ENCODE results near the gene GRIK2. TPM values are rescaled to one million over a fixed set of nuclear protein-coding genes. Genes with fewer than 3 reads are reported as not detected.
"Not testable (repeated sequence)": the region's sequence is repeated elsewhere in the genome, so short reads cannot be mapped to it uniquely, and the experiment has no call there.

GRIK2 gene
- total RNA-seq, 3 donors from 2014 or later (not counting 1 experiment from before 2014, with no cell fraction given): not detected

DNA sequence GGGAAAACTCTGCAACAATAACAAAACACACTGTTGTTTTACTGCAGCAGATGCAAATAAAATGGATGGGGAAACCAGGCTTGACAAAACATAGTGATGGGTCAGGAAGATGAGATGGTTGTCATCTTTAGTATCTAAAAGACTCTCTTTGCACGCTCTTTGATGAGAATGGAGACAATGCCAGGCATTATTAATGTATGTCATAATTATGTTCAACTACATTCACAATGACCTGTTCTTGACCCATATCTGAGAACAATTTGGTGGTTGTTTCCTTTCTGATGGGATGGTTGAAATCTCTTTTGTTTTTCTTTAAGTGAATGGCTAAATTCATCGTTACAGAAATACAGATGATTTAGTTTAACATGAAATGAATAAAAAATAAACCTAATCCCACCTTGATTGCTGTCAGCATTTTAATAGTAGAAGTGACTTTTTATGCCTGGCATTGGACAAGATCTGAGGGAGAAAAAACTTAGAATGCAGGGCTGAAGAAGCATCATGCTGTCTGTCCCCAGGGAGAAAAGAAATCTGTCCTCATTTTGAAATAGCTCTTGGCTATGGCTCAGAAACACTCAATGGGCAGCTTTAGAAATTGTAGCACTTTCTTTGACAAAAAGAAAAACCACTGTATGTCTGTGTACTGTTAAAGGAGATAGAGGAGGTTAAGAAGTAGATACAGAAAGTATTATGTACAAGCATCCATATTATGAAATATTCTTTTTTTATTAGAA, 12.4 kb upstream of the GRIK2 start:
- H3K27ac ChIP-seq (ENCODE audit: low read length): no peak overlapping the region
- H3K9me3 ChIP-seq (ENCODE audit: control insufficient read depth, insufficient read depth, low read length): no peaks in the 10 kb centered on the region
- no CpG with 5 or more reads among the region's 2 CpGs for WGBS (ENCODE audit: insufficient coverage)
- no peaks in the 10 kb centered on the region for H3K27me3 Mint-ChIP-seq (ENCODE audit: low read depth in 2 of 2)
- no peaks in the 10 kb centered on the region for H3K36me3 ChIP-seq (ENCODE audit: control insufficient read depth, insufficient read depth, low read length)
- H3K27me3 ChIP-seq (ENCODE audit: control insufficient read depth, insufficient read depth, low read length): no peaks in the 10 kb centered on the region
- no peaks in the 10 kb centered on the region for H3K4me1 ChIP-seq (ENCODE audit: control insufficient read depth, insufficient read depth, low read length)
- no peaks in the 10 kb centered on the region for H3K4me1 Mint-ChIP-seq
- H3K4me3 Mint-ChIP-seq: no peak overlapping the region
- ATAC-seq (no peak), DNase-seq (no peak)
- H3K36me3 Mint-ChIP-seq: no peaks in the 10 kb centered on the region
- intact Hi-C loops (cut with micrococcal nuclease): no loop called here
- TF ChIP-seq, protein P1, sequence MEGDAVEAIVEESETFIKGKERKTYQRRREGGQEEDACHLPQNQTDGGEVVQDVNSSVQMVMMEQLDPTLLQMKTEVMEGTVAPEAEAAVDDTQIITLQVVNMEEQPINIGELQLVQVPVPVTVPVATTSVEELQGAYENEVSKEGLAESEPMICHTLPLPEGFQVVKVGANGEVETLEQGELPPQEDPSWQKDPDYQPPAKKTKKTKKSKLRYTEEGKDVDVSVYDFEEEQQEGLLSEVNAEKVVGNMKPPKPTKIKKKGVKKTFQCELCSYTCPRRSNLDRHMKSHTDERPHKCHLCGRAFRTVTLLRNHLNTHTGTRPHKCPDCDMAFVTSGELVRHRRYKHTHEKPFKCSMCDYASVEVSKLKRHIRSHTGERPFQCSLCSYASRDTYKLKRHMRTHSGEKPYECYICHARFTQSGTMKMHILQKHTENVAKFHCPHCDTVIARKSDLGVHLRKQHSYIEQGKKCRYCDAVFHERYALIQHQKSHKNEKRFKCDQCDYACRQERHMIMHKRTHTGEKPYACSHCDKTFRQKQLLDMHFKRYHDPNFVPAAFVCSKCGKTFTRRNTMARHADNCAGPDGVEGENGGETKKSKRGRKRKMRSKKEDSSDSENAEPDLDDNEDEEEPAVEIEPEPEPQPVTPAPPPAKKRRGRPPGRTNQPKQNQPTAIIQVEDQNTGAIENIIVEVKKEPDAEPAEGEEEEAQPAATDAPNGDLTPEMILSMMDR (IDR thresholded peaks at IDR 0.05): no peak
- H3K4me3 ChIP-seq (ENCODE audit: low read length): no peak overlapping the region
- H3K27ac Mint-ChIP-seq: no peak overlapping the region
- peaks cover 19 to 22% of the 10 kb centered on the region in 2 donors for H3K9me3 Mint-ChIP-seq

DNA sequence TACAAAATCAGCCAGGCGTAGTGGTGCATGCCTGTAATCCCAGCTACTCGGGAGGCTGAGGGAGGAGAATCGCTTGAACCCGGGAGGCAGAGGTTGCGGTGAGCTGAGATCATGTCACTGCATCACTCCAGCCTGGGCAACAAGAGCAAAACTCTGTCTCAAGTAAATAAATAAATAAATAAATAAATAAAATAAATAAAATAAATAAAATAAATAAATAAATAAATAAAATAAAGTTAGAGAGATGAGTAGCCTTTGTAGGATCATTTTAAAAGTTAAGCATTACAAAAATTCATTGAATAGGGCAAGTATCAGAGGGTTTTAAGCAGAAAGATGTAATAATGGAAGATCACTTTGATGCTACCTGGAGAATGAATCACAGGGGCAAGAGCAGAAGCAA, 9.8 kb upstream of the GRIK2 start:
- H3K4me1 Mint-ChIP-seq; DNase-seq; H3K27ac ChIP-seq (ENCODE audit: low read length); H3K4me3 Mint-ChIP-seq; H3K27me3 Mint-ChIP-seq (ENCODE audit: low read depth in 2 of 2); ATAC-seq; H3K27ac Mint-ChIP-seq; H3K4me3 ChIP-seq (ENCODE audit: low read length); H3K36me3 ChIP-seq (ENCODE audit: control insufficient read depth, insufficient read depth, low read length); H3K9me3 ChIP-seq (ENCODE audit: control insufficient read depth, insufficient read depth, low read length); H3K27me3 ChIP-seq (ENCODE audit: control insufficient read depth, insufficient read depth, low read length); H3K4me1 ChIP-seq (ENCODE audit: control insufficient read depth, insufficient read depth, low read length); intact Hi-C loops (cut with micrococcal nuclease); H3K36me3 Mint-ChIP-seq: not testable (repeated sequence)
- peaks cover 21 to 23% of the 10 kb centered on the region in 2 donors for H3K9me3 Mint-ChIP-seq
- WGBS (ENCODE audit: insufficient coverage): 92% methylated on average over 4 of the region's 5 CpGs

DNA sequence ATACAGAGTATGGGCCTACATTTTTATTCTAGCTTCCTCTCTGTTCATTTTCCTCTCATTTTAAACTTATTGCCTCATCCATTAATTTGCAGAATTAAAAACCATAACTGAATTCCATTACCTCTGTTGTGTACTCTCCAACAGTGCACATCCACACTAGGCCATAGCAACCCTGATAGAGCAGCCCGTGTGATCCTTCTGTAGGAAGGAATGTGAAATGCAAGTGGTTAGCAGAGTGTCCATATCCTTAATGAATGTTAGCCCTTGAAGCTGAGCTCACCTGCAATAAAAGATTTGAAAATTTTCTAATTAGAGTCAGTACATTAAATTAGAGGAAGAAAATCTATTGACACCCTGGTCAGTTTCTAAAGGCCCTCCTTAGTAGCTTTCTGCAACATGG, 6.5 kb upstream of the GRIK2 start:
- Mint-ChIP-seq H3K27ac (no peak overlapping the region), H3K36me3 (peaks cover 6% of the 10 kb centered on the region), H3K27me3 (ENCODE audit: low read depth in 2 of 2) (no peaks in the 10 kb centered on the region), H3K9me3 (peaks cover 15 to 20% of the 10 kb centered on the region in 2 donors), H3K4me3 (no peak overlapping the region), H3K4me1 (no peaks in the 10 kb centered on the region)
- Histone ChIP-seq H3K4me1 (ENCODE audit: control insufficient read depth, insufficient read depth, low read length) (no peaks in the 10 kb centered on the region), H3K4me3 (ENCODE audit: low read length) (no peak overlapping the region), H3K9me3 (ENCODE audit: control insufficient read depth, insufficient read depth, low read length) (peaks cover 1% of the 10 kb centered on the region), H3K36me3 (ENCODE audit: control insufficient read depth, insufficient read depth, low read length) (no peaks in the 10 kb centered on the region), H3K27ac (ENCODE audit: low read length) (no peak overlapping the region), H3K27me3 (ENCODE audit: control insufficient read depth, insufficient read depth, low read length) (peaks cover under 1% of the 10 kb centered on the region)
- no CpG with 5 or more reads among the region's 1 CpG for WGBS (ENCODE audit: insufficient coverage)
- ATAC-seq (no peak), DNase-seq (no peak)
- intact Hi-C loops (cut with micrococcal nuclease): no loop called here
- TF ChIP-seq, protein P1 (IDR thresholded peaks at IDR 0.05): no peak

DNA sequence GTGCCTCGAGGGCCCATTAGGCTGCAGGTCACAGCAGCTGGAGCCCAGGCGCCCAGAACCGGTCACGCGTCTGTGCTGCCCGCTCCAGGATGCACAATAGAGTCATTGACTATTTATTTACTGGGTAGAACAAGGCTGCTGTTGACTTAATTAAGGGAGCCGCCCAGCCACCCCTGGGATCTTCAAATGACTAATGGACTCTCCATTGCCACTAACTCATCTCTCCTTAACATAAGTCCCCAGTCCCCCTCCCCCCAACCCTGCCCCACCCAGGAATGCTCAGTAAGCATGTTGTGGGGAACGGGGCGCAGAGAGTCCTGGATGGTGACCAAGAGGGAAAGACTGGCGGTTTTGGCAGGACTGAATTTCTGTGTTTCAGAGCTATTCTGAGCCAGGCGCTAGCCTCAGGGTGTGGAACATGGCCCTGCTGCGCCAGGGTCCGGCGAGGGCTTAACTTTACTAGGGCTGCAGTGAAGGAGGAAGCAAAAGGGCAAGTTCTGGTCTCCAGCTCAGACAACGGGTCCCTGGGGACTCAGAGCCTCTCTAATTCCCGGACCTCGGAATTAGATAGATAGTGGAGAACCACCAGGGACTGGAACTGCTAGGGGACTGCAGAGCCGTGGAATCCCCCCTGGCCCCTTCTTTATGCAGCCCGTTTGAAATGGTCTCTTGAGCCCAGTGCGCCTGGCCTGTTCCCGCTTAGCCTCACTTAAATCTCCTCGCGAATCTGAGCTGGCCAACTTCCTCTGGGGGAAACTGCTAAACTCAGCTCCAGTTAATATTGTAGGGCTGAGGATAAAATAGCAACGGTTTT, 1.5 kb upstream of the GRIK2 start:
- Histone ChIP-seq H3K9me3 (ENCODE audit: control insufficient read depth, insufficient read depth, low read length) (peaks cover 6% of the 10 kb centered on the region), H3K36me3 (ENCODE audit: control insufficient read depth, insufficient read depth, low read length) (no peaks in the 10 kb centered on the region), H3K4me1 (ENCODE audit: control insufficient read depth, insufficient read depth, low read length) (no peaks in the 10 kb centered on the region), H3K4me3 (ENCODE audit: low read length) (no peak overlapping the region), H3K27ac (ENCODE audit: low read length) (no peak overlapping the region), H3K27me3 (ENCODE audit: control insufficient read depth, insufficient read depth, low read length) (peaks cover 14% of the 10 kb centered on the region)
- no peak overlapping the region for H3K4me3 Mint-ChIP-seq
- 11% methylated on average over 24 of the region's 24 CpGs for WGBS (ENCODE audit: insufficient coverage)
- DNase-seq (no peak), ATAC-seq (no peak)
- H3K4me1 Mint-ChIP-seq: no peaks in the 10 kb centered on the region
- TF ChIP-seq, protein P1 (IDR thresholded peaks at IDR 0.05): no peak
- peaks cover 11% of the 10 kb centered on the region for H3K36me3 Mint-ChIP-seq
- H3K27me3 Mint-ChIP-seq (ENCODE audit: low read depth in 2 of 2): peaks cover 0 to 9% of the 10 kb centered on the region in 2 donors
- no peak overlapping the region for H3K27ac Mint-ChIP-seq
- peaks cover 9% of the 10 kb centered on the region in 2 donors for H3K9me3 Mint-ChIP-seq
- intact Hi-C loops (cut with micrococcal nuclease): no loop called here

Data from natural killer cell (primary cell).